Ascending aorta (tissue), 2 donors: Measurements from ENCODE around the gene LRP2. TPM values are rescaled to one million over a fixed set of nuclear protein-coding genes. Genes with fewer than 3 reads are reported as not detected.

Experiments
- DNase-seq, 2 donors: peaks; one replicate each; pipeline ENCODE4 v3.0.0-alpha.2; 2019; ENCODE audit warnings: low spot score in 2 of 2
- H3K27ac ChIP-seq, 2 donors: fragments of 200-600 bp; sonication (generic); one replicate each; pipeline ENCODE4 v1.5.1; 2016 to 2017; ENCODE audit warnings: mild to moderate bottlenecking in 1 of 2
- H3K27me3 ChIP-seq: fragments of 200-600 bp; sonication (generic); one replicate; pipeline ENCODE4 v1.5.1; 2017
- H3K36me3 ChIP-seq, 2 donors: fragments of 200-600 bp; sonication (generic); one replicate each; pipeline ENCODE4 v1.5.1; 2016
- H3K4me1 ChIP-seq, 2 donors: fragments of 200-600 bp; sonication (generic); one replicate each; pipeline ENCODE4 v1.5.1; 2016 to 2017; ENCODE audit warnings: mild to moderate bottlenecking in 1 of 2
- H3K4me3 ChIP-seq, 2 donors: fragments of 200-600 bp; sonication (generic); one replicate each; pipeline ENCODE4 v1.5.1; 2016 to 2017; ENCODE audit warnings: mild to moderate bottlenecking in 1 of 2
- H3K9me3 ChIP-seq, 2 donors: fragments of 200-600 bp; sonication (generic); one replicate each; pipeline ENCODE4 v1.5.1; 2016
- intact Hi-C: fragments of 100-400 bp; cut with DNase I; formaldehyde crosslinking; loops from one replicate; pipeline ENCODE4 v1.15.1; 2023
- total RNA-seq: library from RNA; depleted of rRNA; stranded (reverse); fragments of >200 nt; gene quantifications from one replicate; pipeline ENCODE4 v1.1.0, GENCODE V29; 2016
- TF ChIP-seq, protein P1 (sequence below), 3 experiments: fragments of 200-600 bp in 2 of 3; fragments of 450-650 bp in 1 of 3; sonication (generic) in 2 of 3; IDR thresholded peaks; one replicate each; pipeline ENCODE4 v1.5.1; 2016 to 2019; ENCODE audit warnings: antibody characterized with exemption in 3 of 3, mild to moderate bottlenecking in 1 of 3, moderate library complexity in 1 of 3

Gene LRP2
- total RNA-seq, 1 donor from 2014 or later = not detected

DNA sequence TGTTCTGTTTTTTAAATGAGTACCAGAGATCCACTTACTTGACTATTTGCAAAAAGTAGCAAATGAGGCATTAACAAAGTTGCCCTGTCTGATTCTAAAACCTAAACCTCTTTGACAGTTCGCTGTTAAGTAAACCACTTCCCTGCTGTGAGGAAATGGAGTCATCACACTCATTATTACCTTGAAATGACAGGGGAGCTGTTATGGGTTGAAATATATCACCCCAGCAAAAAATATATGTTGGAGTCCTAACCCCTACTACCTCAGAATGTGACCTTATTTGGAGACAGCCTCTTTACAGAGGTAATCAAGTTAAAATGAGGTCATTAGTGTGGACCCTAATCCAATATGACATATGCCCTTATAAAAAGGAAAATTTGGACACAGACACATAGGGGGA lies 256.9 kb downstream of the LRP2 start:
- Histone ChIP-seq H3K36me3 (no peaks in the 10 kb centered on the region), H3K27me3 (no peaks in the 10 kb centered on the region), H3K4me1 (no peaks in the 10 kb centered on the region), H3K4me3 (no peak overlapping the region), H3K27ac (no peak overlapping the region), H3K9me3 (no peaks in the 10 kb centered on the region)
- TF ChIP-seq, protein P1, sequence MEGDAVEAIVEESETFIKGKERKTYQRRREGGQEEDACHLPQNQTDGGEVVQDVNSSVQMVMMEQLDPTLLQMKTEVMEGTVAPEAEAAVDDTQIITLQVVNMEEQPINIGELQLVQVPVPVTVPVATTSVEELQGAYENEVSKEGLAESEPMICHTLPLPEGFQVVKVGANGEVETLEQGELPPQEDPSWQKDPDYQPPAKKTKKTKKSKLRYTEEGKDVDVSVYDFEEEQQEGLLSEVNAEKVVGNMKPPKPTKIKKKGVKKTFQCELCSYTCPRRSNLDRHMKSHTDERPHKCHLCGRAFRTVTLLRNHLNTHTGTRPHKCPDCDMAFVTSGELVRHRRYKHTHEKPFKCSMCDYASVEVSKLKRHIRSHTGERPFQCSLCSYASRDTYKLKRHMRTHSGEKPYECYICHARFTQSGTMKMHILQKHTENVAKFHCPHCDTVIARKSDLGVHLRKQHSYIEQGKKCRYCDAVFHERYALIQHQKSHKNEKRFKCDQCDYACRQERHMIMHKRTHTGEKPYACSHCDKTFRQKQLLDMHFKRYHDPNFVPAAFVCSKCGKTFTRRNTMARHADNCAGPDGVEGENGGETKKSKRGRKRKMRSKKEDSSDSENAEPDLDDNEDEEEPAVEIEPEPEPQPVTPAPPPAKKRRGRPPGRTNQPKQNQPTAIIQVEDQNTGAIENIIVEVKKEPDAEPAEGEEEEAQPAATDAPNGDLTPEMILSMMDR (IDR thresholded peaks at IDR 0.05) = no peak
- DNase-seq = no peak
- intact Hi-C loops = no loop called here

DNA sequence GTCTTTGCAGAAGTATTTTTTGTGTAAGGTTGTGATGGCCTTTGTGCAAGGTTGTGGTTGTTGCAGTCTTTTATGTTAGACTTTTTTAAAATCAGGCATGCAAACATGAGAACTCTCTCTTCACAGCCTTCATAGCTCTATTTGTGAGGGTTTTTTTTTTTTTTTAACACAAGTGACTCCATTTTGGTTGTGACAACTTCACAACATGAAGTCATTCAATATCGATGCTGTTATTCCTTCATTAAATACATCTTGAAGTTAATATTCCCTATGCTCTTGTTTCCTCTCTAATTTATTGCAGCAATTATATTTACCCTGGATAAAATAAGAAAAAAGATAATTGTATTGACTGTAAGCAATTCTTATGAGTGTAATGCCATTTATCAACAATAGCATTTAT lies 257.5 kb downstream of the LRP2 start:
- no peaks in the 10 kb centered on the region for H3K36me3 ChIP-seq
- intact Hi-C loops = no loop called here
- DNase-seq = no peak
- H3K9me3 ChIP-seq = no peaks in the 10 kb centered on the region
- no peak overlapping the region for H3K4me3 ChIP-seq
- TF ChIP-seq, protein P1 (IDR thresholded peaks at IDR 0.05) = no peak
- H3K27me3 ChIP-seq = no peaks in the 10 kb centered on the region
- no peak overlapping the region for H3K27ac ChIP-seq
- H3K4me1 ChIP-seq = no peaks in the 10 kb centered on the region

DNA sequence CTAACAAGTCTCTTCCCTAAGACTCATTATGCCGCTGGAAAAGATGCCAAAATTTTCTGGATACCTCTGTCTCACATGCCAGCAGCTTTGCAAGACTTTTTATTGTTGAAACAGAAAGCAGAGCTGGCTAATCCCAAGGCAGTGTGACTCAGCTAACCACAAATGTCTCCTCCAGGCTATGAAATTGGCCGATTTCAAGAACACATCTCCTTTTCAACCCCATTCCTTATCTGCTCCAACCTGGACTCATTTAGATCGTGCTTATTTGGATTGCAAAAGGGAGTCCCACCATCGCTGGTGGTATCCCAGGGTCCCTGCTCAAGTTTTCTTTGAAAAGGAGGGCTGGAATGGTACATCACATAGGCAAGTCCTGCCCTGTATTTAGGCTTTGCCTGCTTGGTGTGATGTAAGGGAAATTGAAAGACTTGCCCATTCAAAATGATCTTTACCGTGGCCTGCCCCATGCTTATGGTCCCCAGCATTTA lies 266.7 kb downstream of the LRP2 start:
- no peaks in the 10 kb centered on the region for H3K27me3 ChIP-seq
- H3K4me1 ChIP-seq = no peaks in the 10 kb centered on the region
- H3K27ac ChIP-seq = no peak overlapping the region
- H3K4me3 ChIP-seq = no peak overlapping the region
- TF ChIP-seq, protein P1 (IDR thresholded peaks at IDR 0.05) = no peak
- no peaks in the 10 kb centered on the region for H3K36me3 ChIP-seq
- H3K9me3 ChIP-seq = no peaks in the 10 kb centered on the region
- no peak for DNase-seq
- intact Hi-C loops = no loop called here

DNA sequence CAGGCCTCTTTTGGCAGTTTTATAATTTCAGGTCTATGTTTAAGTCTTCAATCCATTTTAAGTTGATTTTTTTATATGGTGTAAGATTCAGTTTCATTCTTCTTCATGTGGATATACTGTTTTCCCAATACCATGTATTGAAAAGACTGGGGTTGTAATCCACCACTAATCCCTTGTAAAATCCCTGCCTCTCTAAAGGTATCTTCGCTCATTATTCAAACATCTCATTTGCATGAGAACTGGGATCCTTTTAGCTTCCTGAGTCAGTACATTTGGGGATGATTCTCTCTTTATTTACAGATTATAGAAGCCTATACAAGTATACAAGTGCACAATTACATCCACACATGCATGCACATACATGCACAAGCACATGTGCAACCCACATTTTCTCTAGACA lies 267.7 kb downstream of the LRP2 start:
- H3K27ac ChIP-seq = no peak overlapping the region
- H3K4me1 ChIP-seq = no peaks in the 10 kb centered on the region
- TF ChIP-seq, protein P1 (IDR thresholded peaks at IDR 0.05) = no peak
- intact Hi-C loops = no loop called here
- H3K4me3 ChIP-seq = no peak overlapping the region
- no peaks in the 10 kb centered on the region for H3K9me3 ChIP-seq
- no peaks in the 10 kb centered on the region for H3K36me3 ChIP-seq
- no peak for DNase-seq
- H3K27me3 ChIP-seq = no peaks in the 10 kb centered on the region

DNA sequence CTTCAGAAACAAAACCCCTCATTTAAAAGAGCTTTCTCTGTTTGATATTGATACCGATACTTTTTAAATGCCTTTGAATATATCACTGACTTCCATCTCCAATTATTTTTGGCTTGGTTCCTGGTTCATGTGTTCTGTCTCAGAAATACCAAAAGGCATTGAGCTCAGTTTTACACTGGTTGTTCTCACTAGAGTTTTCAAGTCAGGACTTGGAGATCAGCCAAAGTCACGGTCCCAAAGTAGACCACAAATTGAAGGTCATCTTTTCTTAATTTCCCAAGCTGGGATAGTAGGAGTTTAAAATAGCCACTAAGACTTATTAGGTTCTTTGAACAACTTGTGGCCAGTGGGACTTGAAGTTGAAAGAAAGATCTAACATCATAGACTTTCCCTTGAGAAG lies 268.8 kb downstream of the LRP2 start:
- Histone ChIP-seq H3K27ac (no peak overlapping the region), H3K9me3 (no peaks in the 10 kb centered on the region), H3K4me3 (no peak overlapping the region), H3K36me3 (no peaks in the 10 kb centered on the region), H3K27me3 (no peaks in the 10 kb centered on the region), H3K4me1 (no peaks in the 10 kb centered on the region)
- DNase-seq = no peak
- TF ChIP-seq, protein P1 (IDR thresholded peaks at IDR 0.05) = no peak
- intact Hi-C loops = no loop called here
